ENCODE data around the gene SERGEF.

Gene SERGEF

GRCh38 chr11:17855531-17856290, 157.1 kb downstream of the SERGEF start:
- Mint-ChIP-seq H3K27ac (no peak overlapping the region), H3K9me3 (ENCODE audit: low read depth) (no peaks in the 10 kb centered on the region), H3K27me3 (no peaks in the 10 kb centered on the region), H3K36me3 (peaks cover 31% of the 10 kb centered on the region), H3K4me1 (ENCODE audit: low read depth) (peaks cover 14% of the 10 kb centered on the region), H3K4me3 (no peak overlapping the region)

- Mint-ChIP-seq H3K9me3 (ENCODE audit: low read depth) (no peaks in the 10 kb centered on the region), H3K27ac (no peak overlapping the region), H3K36me3 (peaks cover 24% of the 10 kb centered on the region), H3K4me3 (no peak overlapping the region), H3K4me1 (ENCODE audit: low read depth) (peaks cover 13% of the 10 kb centered on the region), H3K27me3 (no peaks in the 10 kb centered on the region)
These were observed 159.6 kb downstream of the SERGEF start for GRCh38 chr11:17853280-17853679.

GRCh38 chr11:17852246-17852645, 160.6 kb downstream of the SERGEF start:
- no peak overlapping the region for H3K27ac Mint-ChIP-seq
- no peak overlapping the region for H3K4me3 Mint-ChIP-seq
- H3K36me3 Mint-ChIP-seq: peaks cover 16% of the 10 kb centered on the region
- no peaks in the 10 kb centered on the region for H3K9me3 Mint-ChIP-seq (ENCODE audit: low read depth)
- H3K27me3 Mint-ChIP-seq: no peaks in the 10 kb centered on the region
- peaks cover 10% of the 10 kb centered on the region for H3K4me1 Mint-ChIP-seq (ENCODE audit: low read depth)

GRCh38 chr11:17851697-17852096, 161.2 kb downstream of the SERGEF start:
- Mint-ChIP-seq H3K9me3 (ENCODE audit: low read depth) (no peaks in the 10 kb centered on the region), H3K27ac (no peak overlapping the region), H3K4me3 (no peak overlapping the region), H3K27me3 (no peaks in the 10 kb centered on the region), H3K4me1 (ENCODE audit: low read depth) (peaks cover 8% of the 10 kb centered on the region), H3K36me3 (peaks cover 15% of the 10 kb centered on the region)

GRCh38 chr11:17850336-17850735, 162.5 kb downstream of the SERGEF start:
- no peaks in the 10 kb centered on the region for H3K9me3 Mint-ChIP-seq (ENCODE audit: low read depth)
- H3K27me3 Mint-ChIP-seq: no peaks in the 10 kb centered on the region
- H3K27ac Mint-ChIP-seq: no peak overlapping the region
- peaks cover 13% of the 10 kb centered on the region for H3K36me3 Mint-ChIP-seq
- no peaks in the 10 kb centered on the region for H3K4me1 Mint-ChIP-seq (ENCODE audit: low read depth)
- H3K4me3 Mint-ChIP-seq: no peak overlapping the region

- peaks cover 14% of the 10 kb centered on the region for H3K36me3 Mint-ChIP-seq
- no peak overlapping the region for H3K4me3 Mint-ChIP-seq
- H3K27me3 Mint-ChIP-seq: no peaks in the 10 kb centered on the region
- no peaks in the 10 kb centered on the region for H3K4me1 Mint-ChIP-seq (ENCODE audit: low read depth)
- H3K27ac Mint-ChIP-seq: no peak overlapping the region
- H3K9me3 Mint-ChIP-seq (ENCODE audit: low read depth): no peaks in the 10 kb centered on the region
These were observed 164.1 kb downstream of the SERGEF start for GRCh38 chr11:17848715-17849114.

- no peaks in the 10 kb centered on the region for H3K27me3 Mint-ChIP-seq
- H3K27ac Mint-ChIP-seq: no peak overlapping the region
These were observed 165.9 kb downstream of the SERGEF start for GRCh38 chr11:17846852-17847453.

GRCh38 chr11:17845431-17845881, 167.4 kb downstream of the SERGEF start:
- Mint-ChIP-seq H3K4me3 (no peak overlapping the region), H3K4me1 (ENCODE audit: low read depth) (no peaks in the 10 kb centered on the region), H3K27me3 (no peaks in the 10 kb centered on the region)

More at GRCh38 chr11:17846852-17847453, 165.9 kb downstream of the SERGEF start:
- Mint-ChIP-seq H3K9me3 (ENCODE audit: low read depth) (no peaks in the 10 kb centered on the region), H3K36me3 (peaks cover 18% of the 10 kb centered on the region), H3K4me1 (ENCODE audit: low read depth) (no peaks in the 10 kb centered on the region), H3K4me3 (no peak overlapping the region)

GRCh38 chr11:17840101-17840548, 172.7 kb downstream of the SERGEF start:
- Mint-ChIP-seq H3K4me3 (no peak overlapping the region), H3K27me3 (no peaks in the 10 kb centered on the region), H3K9me3 (ENCODE audit: low read depth) (no peaks in the 10 kb centered on the region), H3K27ac (no peak overlapping the region), H3K36me3 (peaks cover 11% of the 10 kb centered on the region), H3K4me1 (ENCODE audit: low read depth) (no peaks in the 10 kb centered on the region)

More at GRCh38 chr11:17845431-17845881, 167.4 kb downstream of the SERGEF start:
- H3K36me3 Mint-ChIP-seq: peaks cover 16% of the 10 kb centered on the region
- H3K27ac Mint-ChIP-seq: no peak overlapping the region
- H3K9me3 Mint-ChIP-seq (ENCODE audit: low read depth): no peaks in the 10 kb centered on the region

GRCh38 chr11:17839450-17839849, 173.4 kb downstream of the SERGEF start:
- Mint-ChIP-seq H3K36me3 (peaks cover 9% of the 10 kb centered on the region), H3K9me3 (ENCODE audit: low read depth) (no peaks in the 10 kb centered on the region), H3K4me3 (no peak overlapping the region), H3K27me3 (no peaks in the 10 kb centered on the region), H3K27ac (no peak overlapping the region), H3K4me1 (ENCODE audit: low read depth) (no peaks in the 10 kb centered on the region)

GRCh38 chr11:17838102-17838501, 174.7 kb downstream of the SERGEF start:
- H3K27me3 Mint-ChIP-seq: no peaks in the 10 kb centered on the region
- no peaks in the 10 kb centered on the region for H3K4me1 Mint-ChIP-seq (ENCODE audit: low read depth)
- H3K36me3 Mint-ChIP-seq: peaks cover 4% of the 10 kb centered on the region
- H3K4me3 Mint-ChIP-seq: no peak overlapping the region
- H3K9me3 Mint-ChIP-seq (ENCODE audit: low read depth): no peaks in the 10 kb centered on the region
- no peak overlapping the region for H3K27ac Mint-ChIP-seq

GRCh38 chr11:17831883-17832282, 181.0 kb downstream of the SERGEF start:
- Mint-ChIP-seq H3K9me3 (ENCODE audit: low read depth) (no peaks in the 10 kb centered on the region), H3K27me3 (no peaks in the 10 kb centered on the region), H3K36me3 (peaks cover 28% of the 10 kb centered on the region), H3K4me1 (ENCODE audit: low read depth) (no peaks in the 10 kb centered on the region), H3K4me3 (no peak overlapping the region), H3K27ac (no peak overlapping the region)

- Mint-ChIP-seq H3K9me3 (ENCODE audit: low read depth) (no peaks in the 10 kb centered on the region), H3K27me3 (no peaks in the 10 kb centered on the region), H3K4me3 (no peak overlapping the region), H3K4me1 (ENCODE audit: low read depth) (no peaks in the 10 kb centered on the region), H3K36me3 (peaks cover 28% of the 10 kb centered on the region), H3K27ac (no peak overlapping the region)
These were observed 181.6 kb downstream of the SERGEF start for GRCh38 chr11:17831228-17831627.

- Mint-ChIP-seq H3K4me3 (no peak overlapping the region), H3K27ac (no peak overlapping the region), H3K9me3 (ENCODE audit: low read depth) (no peaks in the 10 kb centered on the region), H3K36me3 (peaks cover 29% of the 10 kb centered on the region), H3K27me3 (no peaks in the 10 kb centered on the region), H3K4me1 (ENCODE audit: low read depth) (no peaks in the 10 kb centered on the region)
These were observed 184.5 kb downstream of the SERGEF start for GRCh38 chr11:17828311-17828751.

GRCh38 chr11:17827006-17827405, 185.8 kb downstream of the SERGEF start:
- no peak overlapping the region for H3K4me3 Mint-ChIP-seq
- no peaks in the 10 kb centered on the region for H3K9me3 Mint-ChIP-seq (ENCODE audit: low read depth)
- peaks cover 21% of the 10 kb centered on the region for H3K36me3 Mint-ChIP-seq
- H3K4me1 Mint-ChIP-seq (ENCODE audit: low read depth): no peaks in the 10 kb centered on the region
- H3K27ac Mint-ChIP-seq: no peak overlapping the region
- no peaks in the 10 kb centered on the region for H3K27me3 Mint-ChIP-seq

Measured in activated naive CD8-positive, alpha-beta T cell (primary cell).